Measurements from ENCODE around the gene AKAP7.

The AKAP7 gene

GRCh38 chr6:131164506-131164905, 29.2 kb downstream of the AKAP7 start:
- no peak overlapping the region for H3K4me3 ChIP-seq (ENCODE audit: low read depth, low read length)
- in situ Hi-C loops (cut with HindIII; ENCODE audit: low sequenced_read_pairs): no loop called here
- TF ChIP-seq CTCF (IDR thresholded peaks at IDR 0.05; ENCODE audit: low read depth, low read length): no peak
- DNase-seq (ENCODE audit: low read depth, low spot score): no peak

- H3K4me3 ChIP-seq (ENCODE audit: low read depth, low read length): no peak overlapping the region
- in situ Hi-C loops (cut with HindIII; ENCODE audit: low sequenced_read_pairs): no loop called here
- TF ChIP-seq CTCF (IDR thresholded peaks at IDR 0.05; ENCODE audit: low read depth, low read length): no peak
Measured at GRCh38 chr6:131167773-131168172, 32.5 kb downstream of the AKAP7 start.

DNA sequence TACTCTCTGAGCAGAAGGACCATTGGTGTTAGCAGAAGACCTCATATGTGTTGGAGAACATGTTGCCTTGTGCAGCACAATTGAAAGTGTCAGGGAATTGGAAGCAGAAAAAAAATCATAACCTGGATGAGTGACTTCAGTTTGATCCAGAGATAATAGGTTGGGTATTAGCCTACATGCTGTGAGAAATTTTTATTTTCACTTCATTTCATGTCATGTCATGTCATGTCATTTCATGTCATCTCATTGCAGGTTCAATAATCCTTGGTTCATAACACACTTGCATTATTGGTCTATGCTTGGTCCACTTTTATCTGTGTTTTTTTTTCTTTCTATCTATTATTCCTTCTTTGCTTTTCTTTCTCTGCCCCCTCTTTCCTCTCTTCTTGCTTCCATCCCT, 34.3 kb downstream of the AKAP7 start:
- no peak overlapping the region for H3K4me3 ChIP-seq (ENCODE audit: low read depth, low read length)
- no peak for TF ChIP-seq CTCF (IDR thresholded peaks at IDR 0.05; ENCODE audit: low read depth, low read length)
- in situ Hi-C loops (cut with HindIII; ENCODE audit: low sequenced_read_pairs): no loop called here
- DNase-seq (ENCODE audit: low read depth, low spot score): no peak

More at GRCh38 chr6:131167773-131168172, 32.5 kb downstream of the AKAP7 start:
- peak; percentile 9 for DNase-seq (ENCODE audit: low read depth, low spot score)

DNA sequence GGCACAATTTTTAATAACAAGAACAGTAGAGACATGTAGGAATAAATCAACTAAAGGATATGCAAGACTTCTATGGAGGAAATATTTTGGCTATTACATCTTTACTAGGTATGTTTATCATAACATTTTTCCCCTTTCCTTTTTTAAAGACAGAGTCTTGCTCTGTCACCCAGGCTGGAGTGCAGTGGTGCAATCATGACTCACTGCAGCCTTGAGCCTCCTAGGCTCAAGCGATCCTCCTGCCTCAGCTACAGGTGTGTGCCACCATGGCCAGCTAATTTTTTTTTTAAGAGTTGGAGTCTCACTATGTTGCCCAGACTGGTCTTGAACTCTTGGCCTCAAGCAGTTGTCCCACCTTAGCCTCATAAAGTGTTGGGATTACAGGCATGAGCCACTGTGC, 37.0 kb downstream of the AKAP7 start:
- peak; percentile 6 for DNase-seq (ENCODE audit: low read depth, low spot score)
- no peak overlapping the region for H3K4me3 ChIP-seq (ENCODE audit: low read depth, low read length)
- no peak for TF ChIP-seq CTCF (IDR thresholded peaks at IDR 0.05; ENCODE audit: low read depth, low read length)
- in situ Hi-C loops (cut with HindIII; ENCODE audit: low sequenced_read_pairs): no loop called here

GRCh38 chr6:131173680-131174079, 38.4 kb downstream of the AKAP7 start:
- no peak for TF ChIP-seq CTCF (IDR thresholded peaks at IDR 0.05; ENCODE audit: low read depth, low read length)
- DNase-seq (ENCODE audit: low read depth, low spot score): peak; percentile 22
- H3K4me3 ChIP-seq (ENCODE audit: low read depth, low read length): no peak overlapping the region
- in situ Hi-C loops (cut with HindIII; ENCODE audit: low sequenced_read_pairs): no loop called here

- H3K4me3 ChIP-seq (ENCODE audit: low read depth, low read length): no peak overlapping the region
- TF ChIP-seq CTCF (IDR thresholded peaks at IDR 0.05; ENCODE audit: low read depth, low read length): no peak
- no peak for DNase-seq (ENCODE audit: low read depth, low spot score)
- in situ Hi-C loops (cut with HindIII; ENCODE audit: low sequenced_read_pairs): no loop called here
Measured at GRCh38 chr6:131175564-131175963, 40.3 kb downstream of the AKAP7 start.

DNA sequence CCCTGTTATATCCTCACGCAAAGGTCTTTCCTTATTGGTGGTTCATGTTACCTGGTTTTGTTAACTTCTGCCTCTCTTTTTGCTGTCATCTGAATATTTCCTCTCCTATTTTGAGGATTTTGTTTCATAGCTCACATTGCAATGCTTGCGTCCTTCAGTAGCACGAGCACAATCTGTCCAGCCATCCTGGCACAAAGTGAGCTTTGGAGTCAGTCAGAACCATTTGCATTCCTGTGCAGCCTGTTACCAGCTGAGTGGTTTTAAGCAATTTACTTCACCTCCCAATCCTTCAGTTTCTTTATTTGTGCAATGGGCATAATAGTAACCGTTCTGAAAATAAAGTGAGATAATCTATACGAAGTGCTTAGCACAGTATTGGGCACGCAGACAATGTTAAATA, 42.7 kb downstream of the AKAP7 start:
- TF ChIP-seq CTCF (IDR thresholded peaks at IDR 0.05; ENCODE audit: low read depth, low read length): no peak
- H3K4me3 ChIP-seq (ENCODE audit: low read depth, low read length): no peak overlapping the region
- in situ Hi-C loops (cut with HindIII; ENCODE audit: low sequenced_read_pairs): no loop called here
- no peak for DNase-seq (ENCODE audit: low read depth, low spot score)
